Measurements from ENCODE around the gene FKBP5. TPM values are rescaled to one million over a fixed set of nuclear protein-coding genes. Genes with fewer than 3 reads are reported as not detected.

FKBP5 gene
- total and polyA plus RNA-seq, 2 donors (not counting 1 experiment from before 2014, with no cell fraction given): 2.8 to 7.4 TPM

DNA sequence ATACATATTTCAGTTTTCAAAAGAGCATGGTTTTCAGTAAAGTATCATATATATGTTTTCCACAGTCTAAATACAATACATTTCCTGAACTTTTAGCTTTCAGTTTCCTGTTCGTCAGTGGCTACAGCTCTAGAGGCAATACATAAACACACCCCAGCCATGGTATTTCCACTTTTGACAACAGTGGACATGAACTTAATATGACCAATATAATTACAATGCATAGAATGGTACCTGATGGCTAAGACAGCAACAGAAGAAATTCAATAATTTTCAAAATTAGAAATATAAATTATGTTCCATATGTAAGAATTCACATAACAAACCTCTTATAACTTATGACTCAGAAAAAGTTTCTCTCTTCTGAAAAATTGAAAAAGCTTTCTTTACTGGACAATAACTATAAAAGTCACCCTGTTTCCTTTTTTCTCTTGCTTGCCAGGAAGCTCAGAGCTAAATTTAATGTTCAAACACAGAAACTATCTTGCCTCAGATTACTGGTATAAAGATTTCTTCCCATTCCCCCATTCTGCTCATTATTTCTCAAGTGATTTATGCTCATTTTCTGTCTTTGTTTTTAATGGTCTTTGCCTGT is 19.2 kb downstream of the FKBP5 start:
- H3K4me2 ChIP-seq (replicated peaks; ENCODE audit: low read depth, low read length, poor library complexity, severe bottlenecking): peak overlapping the region; percentile 76
- H2AFZ ChIP-seq (ENCODE audit: insufficient read depth, low read depth, low read length, poor library complexity, severe bottlenecking): peak overlapping the region; percentile 43
- peak overlapping the region; percentile 64 for H3K9ac ChIP-seq (ENCODE audit: low read length)
- H3K27ac ChIP-seq (ENCODE audit: low read length in 2 of 2): peak overlapping the region; percentile 9 to 66
- no CpG with 5 or more reads among the region's 1 CpG for WGBS (ENCODE audit: insufficient coverage)
- H3K9me3 ChIP-seq (ENCODE audit: control extremely low read depth in 1 of 3, control insufficient read depth in 2 of 3, insufficient read depth in 1 of 3, low read length in 2 of 3): no peaks in the 10 kb centered on the region
- ChIA-PET CTCF (interaction anchor here (1.0 to 2.5 kb wide), 6 partner anchors 13 to 88 kb away, joined by 3 to 14 read pairs (median 4); partner anchors contain the start of gene ARMC12), POLR2A (interaction anchor here (1.4 kb wide), 1 partner anchor 19 kb away, joined by 5 read pairs; the partner anchor contains the start of gene FKBP5)
- Mint-ChIP-seq H3K9me3 (ENCODE audit: insufficient read depth) (no peaks in the 10 kb centered on the region), H3K27me3 (no peaks in the 10 kb centered on the region), H3K4me3 (peak overlapping the region; percentile 80), H3K27ac (peak overlapping the region; percentile 7), H3K4me1 (peaks cover 29% of the 10 kb centered on the region)
- peaks cover 12 to 30% of the 10 kb centered on the region in 2 donors for H3K4me1 ChIP-seq (ENCODE audit: control insufficient read depth in 2 of 2, insufficient read depth in 2 of 2, low read length in 2 of 2)
- H3K36me3 ChIP-seq (replicated peaks in 1 of 2; ENCODE audit: control extremely low read depth in 1 of 2, control insufficient read depth in 1 of 2, extremely low read depth in 1 of 2, insufficient read depth in 2 of 2, low read length in 1 of 2): no peaks in the 10 kb centered on the region
- peak; percentile 41 for DNase-seq
- peak overlapping the region in 4 of 5 experiments; percentile 5 to 51 (median 22) for H3K4me3 ChIP-seq (ENCODE audit: control extremely low read depth in 1 of 5, extremely low read depth in 1 of 5, insufficient read depth in 1 of 5, low read depth in 2 of 5, low read length in 4 of 5)
- peaks cover 27% of the 10 kb centered on the region for H3K79me2 ChIP-seq (ENCODE audit: control insufficient read depth, insufficient read depth, low read length)
- H4K20me1 ChIP-seq (ENCODE audit: control insufficient read depth, insufficient read depth, low read length, poor library complexity, severe bottlenecking): no peaks in the 10 kb centered on the region
- no peak for ATAC-seq (ENCODE audit: low read depth)
- TF ChIP-seq, protein P1, sequence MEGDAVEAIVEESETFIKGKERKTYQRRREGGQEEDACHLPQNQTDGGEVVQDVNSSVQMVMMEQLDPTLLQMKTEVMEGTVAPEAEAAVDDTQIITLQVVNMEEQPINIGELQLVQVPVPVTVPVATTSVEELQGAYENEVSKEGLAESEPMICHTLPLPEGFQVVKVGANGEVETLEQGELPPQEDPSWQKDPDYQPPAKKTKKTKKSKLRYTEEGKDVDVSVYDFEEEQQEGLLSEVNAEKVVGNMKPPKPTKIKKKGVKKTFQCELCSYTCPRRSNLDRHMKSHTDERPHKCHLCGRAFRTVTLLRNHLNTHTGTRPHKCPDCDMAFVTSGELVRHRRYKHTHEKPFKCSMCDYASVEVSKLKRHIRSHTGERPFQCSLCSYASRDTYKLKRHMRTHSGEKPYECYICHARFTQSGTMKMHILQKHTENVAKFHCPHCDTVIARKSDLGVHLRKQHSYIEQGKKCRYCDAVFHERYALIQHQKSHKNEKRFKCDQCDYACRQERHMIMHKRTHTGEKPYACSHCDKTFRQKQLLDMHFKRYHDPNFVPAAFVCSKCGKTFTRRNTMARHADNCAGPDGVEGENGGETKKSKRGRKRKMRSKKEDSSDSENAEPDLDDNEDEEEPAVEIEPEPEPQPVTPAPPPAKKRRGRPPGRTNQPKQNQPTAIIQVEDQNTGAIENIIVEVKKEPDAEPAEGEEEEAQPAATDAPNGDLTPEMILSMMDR (IDR thresholded peaks at IDR 0.05): no peak
- no peak for TF ChIP-seq EZH2 (IDR thresholded peaks at IDR 0.05; ENCODE audit: borderline replicate concordance, insufficient read depth, low read depth, low read length, poor library complexity, severe bottlenecking)
- H3K27me3 ChIP-seq (replicated peaks in 1 of 4; ENCODE audit: control extremely low read depth in 1 of 4, control insufficient read depth in 3 of 4, insufficient read depth in 4 of 4, low read length in 3 of 4): no peaks in the 10 kb centered on the region
- intact Hi-C loops (cut with micrococcal nuclease): loop anchor here (5.0 kb wide), 1 partner anchor 48 kb away; no protein-coding TSS in a partner anchor

Data from B cell (primary cell).